GM12872 (cell line): ENCODE results near the gene SLC25A20.

Source experiments
- CTCF ChIP-seq: IDR thresholded peaks from 3 replicates; pipeline ENCODE4 v1.5.1; 2011; ENCODE audit warnings: low read depth, mild to moderate bottlenecking, low read length, moderate library complexity; ENCODE audit not compliant: insufficient read depth

SLC25A20 gene

GRCh38 chr3:48894516-48894915 is 4.2 kb downstream of the SLC25A20 start:
- TF ChIP-seq CTCF: no peak

DNA sequence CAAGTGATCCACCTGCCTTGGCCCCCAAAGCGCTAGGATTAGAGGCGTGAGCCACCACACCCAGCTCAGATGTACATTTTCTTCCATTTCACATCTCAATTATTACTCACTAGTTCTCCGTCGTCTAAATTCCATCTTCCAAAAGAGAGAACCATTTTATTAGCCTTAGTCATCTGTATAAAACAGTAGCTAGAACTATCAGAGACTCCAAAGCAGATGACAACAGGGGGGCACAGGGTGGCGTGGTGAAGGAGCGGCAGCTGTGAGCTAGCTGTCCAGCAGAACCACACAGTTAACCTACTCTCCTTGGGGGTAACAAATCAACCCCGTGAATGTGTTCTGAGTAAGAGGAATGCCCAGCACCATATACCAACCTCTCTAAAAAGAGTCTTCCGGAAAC is 7.1 kb downstream of the SLC25A20 start:
- no peak for TF ChIP-seq CTCF

- no peak for TF ChIP-seq CTCF
Observed at GRCh38 chr3:48885753-48886152, 12.9 kb downstream of the SLC25A20 start.

DNA sequence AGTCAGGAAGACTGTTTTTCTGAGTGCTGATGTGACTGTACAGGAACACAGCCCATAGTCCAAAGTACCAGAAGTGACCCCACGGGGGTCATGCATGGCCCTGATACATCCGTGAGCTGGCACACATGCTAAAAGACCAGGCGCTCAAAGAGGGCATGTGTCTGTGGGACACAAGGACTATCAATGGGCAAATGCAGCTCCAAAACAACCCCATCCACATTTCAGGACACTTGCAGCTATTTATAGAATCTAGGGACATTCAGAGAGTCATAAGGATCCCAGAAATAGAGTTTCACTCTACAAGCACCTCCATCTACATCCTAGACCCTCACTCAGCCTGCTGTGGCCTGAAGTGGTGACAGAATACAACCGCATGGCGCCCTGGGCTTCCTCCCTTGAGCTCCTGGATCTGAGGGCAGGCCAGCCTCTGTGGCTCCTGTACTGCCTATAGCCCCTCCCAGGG is 17.0 kb downstream of the SLC25A20 start:
- TF ChIP-seq CTCF: no peak

DNA sequence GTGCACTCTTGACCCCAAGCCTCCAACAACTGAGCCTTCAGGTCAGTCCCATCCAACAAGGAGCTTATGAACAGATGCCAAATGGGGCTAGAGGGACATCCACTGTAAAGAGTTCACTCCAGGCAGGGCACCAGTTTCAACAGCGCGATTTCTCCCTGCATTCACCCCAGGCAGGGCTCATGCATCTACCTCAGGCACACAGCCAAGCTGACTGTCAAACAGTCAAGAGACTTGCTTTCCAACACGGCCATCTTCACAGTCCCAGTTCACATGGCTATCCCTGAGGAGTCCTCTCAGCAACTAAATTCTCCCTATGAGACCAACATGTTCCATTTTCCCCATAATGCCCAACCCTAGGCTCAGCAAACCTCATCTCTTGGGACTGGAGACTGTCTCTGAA is 17.7 kb downstream of the SLC25A20 start:
- TF ChIP-seq CTCF: no peak

DNA sequence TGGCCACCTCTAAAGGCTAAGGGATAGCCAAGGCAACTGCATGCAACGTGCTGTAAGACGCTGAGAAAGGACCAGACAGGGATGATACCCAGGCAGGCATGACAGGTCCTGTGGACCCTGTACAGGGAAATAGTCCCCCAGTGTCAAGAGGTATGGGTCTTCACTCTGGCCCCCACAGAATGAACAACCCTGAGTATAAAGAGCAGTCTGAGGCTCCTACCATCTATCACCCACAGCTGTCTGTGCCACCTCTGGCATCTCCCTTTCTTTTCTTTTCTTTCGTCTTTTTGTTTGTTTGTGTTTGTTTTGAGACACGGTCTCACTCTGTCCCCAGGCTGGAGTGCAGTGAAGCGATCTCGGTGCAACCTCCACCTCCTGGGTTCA is 18.7 kb downstream of the SLC25A20 start:
- TF ChIP-seq CTCF: no peak

DNA sequence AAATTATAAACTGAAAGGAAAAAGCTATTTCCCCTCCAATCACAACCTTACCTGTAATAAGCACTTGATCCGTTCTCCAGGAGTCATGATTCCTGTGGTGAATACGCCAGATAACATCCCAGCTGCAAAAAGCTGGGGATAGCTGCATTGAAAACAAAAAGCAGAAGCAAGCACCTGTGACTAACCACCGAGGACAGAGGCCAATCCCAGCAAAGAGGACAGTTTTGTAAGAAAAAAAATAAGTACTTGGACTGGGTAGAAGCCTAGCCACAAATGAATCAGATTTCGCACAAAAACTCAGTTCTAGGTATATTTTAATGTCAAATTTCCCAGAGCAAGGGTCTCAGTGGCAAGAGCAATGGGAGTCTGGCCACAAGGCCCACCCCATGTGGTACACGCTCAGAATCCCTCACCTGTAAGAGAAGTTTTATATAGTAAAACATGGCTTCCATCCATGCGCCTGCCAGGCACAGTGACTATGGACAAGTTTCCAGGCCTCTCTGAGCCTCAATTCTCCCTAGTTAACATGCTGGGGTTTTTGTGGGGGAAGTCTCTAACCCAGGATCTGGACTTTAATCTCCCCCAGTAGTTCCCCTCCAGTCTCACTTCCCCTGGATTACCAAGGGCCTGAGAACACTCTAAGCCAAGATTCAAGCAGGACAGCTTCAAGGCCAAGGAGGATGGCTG is 19.2 kb downstream of the SLC25A20 start:
- no peak for TF ChIP-seq CTCF
